Adrenal gland (tissue), 5 donors: ENCODE measurements around the gene ASXL1.

Experiments
- POLR2A ChIP-seq, 2 donors: fragments of 450-650 bp; IDR thresholded peaks; one replicate each; pipeline ENCODE4 v1.6.1; 2017; ENCODE audit warnings: antibody characterized with exemption in 2 of 2, mild to moderate bottlenecking in 2 of 2, moderate library complexity in 1 of 2
- TF ChIP-seq, protein P1 (sequence below), 6 experiments: fragments of 450-650 bp in 4 of 6; fragments of 200-600 bp in 2 of 6; sonication (generic) in 1 of 6; IDR thresholded peaks; 1 replicate in 5 of 6; 2 replicates in 1 of 6; pipeline versions ENCODE4 v1.5.1 to v1.8.0; 2016 to 2021; ENCODE audit warnings: antibody characterized with exemption in 6 of 6, mild to moderate bottlenecking in 2 of 6, moderate library complexity in 1 of 6
- donor health status: DM: no; HTN: no; CAD: no.

GRCh38 chr20:32385541-32385940 is 27.4 kb downstream of the ASXL1 start:
- TF ChIP-seq POLR2A (IDR thresholded peaks at IDR 0.05) = no peak
- TF ChIP-seq, protein P1, sequence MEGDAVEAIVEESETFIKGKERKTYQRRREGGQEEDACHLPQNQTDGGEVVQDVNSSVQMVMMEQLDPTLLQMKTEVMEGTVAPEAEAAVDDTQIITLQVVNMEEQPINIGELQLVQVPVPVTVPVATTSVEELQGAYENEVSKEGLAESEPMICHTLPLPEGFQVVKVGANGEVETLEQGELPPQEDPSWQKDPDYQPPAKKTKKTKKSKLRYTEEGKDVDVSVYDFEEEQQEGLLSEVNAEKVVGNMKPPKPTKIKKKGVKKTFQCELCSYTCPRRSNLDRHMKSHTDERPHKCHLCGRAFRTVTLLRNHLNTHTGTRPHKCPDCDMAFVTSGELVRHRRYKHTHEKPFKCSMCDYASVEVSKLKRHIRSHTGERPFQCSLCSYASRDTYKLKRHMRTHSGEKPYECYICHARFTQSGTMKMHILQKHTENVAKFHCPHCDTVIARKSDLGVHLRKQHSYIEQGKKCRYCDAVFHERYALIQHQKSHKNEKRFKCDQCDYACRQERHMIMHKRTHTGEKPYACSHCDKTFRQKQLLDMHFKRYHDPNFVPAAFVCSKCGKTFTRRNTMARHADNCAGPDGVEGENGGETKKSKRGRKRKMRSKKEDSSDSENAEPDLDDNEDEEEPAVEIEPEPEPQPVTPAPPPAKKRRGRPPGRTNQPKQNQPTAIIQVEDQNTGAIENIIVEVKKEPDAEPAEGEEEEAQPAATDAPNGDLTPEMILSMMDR (IDR thresholded peaks at IDR 0.05) = no peak
